ENCODE results near the gene SERPINB13.

SERPINB13 gene, protein sequence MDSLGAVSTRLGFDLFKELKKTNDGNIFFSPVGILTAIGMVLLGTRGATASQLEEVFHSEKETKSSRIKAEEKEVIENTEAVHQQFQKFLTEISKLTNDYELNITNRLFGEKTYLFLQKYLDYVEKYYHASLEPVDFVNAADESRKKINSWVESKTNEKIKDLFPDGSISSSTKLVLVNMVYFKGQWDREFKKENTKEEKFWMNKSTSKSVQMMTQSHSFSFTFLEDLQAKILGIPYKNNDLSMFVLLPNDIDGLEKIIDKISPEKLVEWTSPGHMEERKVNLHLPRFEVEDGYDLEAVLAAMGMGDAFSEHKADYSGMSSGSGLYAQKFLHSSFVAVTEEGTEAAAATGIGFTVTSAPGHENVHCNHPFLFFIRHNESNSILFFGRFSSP

GRCh38 chr18:63586966-63587365 is at the start of gene SERPINB13:
TSS of gene SERPINB13 (plus strand) at chr18:63587343. CDS start at chr18:63588668, 1,325 bp downstream.
- no peaks in the 10 kb centered on the region for H3K27me3 ChIP-seq (ENCODE audit: insufficient read depth, poor library complexity, severe bottlenecking)
- H3K27ac ChIP-seq (ENCODE audit: poor library complexity, severe bottlenecking) = peak within 1 kb of the TSS; percentile 90
- H3K4me3 ChIP-seq (ENCODE audit: severe bottlenecking) = peak within 1 kb of the TSS; percentile 11
- DNase-seq (ENCODE audit: low spot score) (peak; percentile 66), ATAC-seq (ENCODE audit: low read depth) (peak; percentile 93)
- H3K4me1 ChIP-seq (ENCODE audit: insufficient read depth, poor library complexity, severe bottlenecking) = peaks cover 46% of the 10 kb centered on the region
- H3K36me3 ChIP-seq (ENCODE audit: low read depth) = no peaks in the 10 kb centered on the region
- no peaks in the 10 kb centered on the region for H3K9me3 ChIP-seq (ENCODE audit: severe bottlenecking)
- TF ChIP-seq, protein P1, sequence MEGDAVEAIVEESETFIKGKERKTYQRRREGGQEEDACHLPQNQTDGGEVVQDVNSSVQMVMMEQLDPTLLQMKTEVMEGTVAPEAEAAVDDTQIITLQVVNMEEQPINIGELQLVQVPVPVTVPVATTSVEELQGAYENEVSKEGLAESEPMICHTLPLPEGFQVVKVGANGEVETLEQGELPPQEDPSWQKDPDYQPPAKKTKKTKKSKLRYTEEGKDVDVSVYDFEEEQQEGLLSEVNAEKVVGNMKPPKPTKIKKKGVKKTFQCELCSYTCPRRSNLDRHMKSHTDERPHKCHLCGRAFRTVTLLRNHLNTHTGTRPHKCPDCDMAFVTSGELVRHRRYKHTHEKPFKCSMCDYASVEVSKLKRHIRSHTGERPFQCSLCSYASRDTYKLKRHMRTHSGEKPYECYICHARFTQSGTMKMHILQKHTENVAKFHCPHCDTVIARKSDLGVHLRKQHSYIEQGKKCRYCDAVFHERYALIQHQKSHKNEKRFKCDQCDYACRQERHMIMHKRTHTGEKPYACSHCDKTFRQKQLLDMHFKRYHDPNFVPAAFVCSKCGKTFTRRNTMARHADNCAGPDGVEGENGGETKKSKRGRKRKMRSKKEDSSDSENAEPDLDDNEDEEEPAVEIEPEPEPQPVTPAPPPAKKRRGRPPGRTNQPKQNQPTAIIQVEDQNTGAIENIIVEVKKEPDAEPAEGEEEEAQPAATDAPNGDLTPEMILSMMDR (IDR thresholded peaks at IDR 0.05; ENCODE audit: poor library complexity, severe bottlenecking) = no peak

DNA sequence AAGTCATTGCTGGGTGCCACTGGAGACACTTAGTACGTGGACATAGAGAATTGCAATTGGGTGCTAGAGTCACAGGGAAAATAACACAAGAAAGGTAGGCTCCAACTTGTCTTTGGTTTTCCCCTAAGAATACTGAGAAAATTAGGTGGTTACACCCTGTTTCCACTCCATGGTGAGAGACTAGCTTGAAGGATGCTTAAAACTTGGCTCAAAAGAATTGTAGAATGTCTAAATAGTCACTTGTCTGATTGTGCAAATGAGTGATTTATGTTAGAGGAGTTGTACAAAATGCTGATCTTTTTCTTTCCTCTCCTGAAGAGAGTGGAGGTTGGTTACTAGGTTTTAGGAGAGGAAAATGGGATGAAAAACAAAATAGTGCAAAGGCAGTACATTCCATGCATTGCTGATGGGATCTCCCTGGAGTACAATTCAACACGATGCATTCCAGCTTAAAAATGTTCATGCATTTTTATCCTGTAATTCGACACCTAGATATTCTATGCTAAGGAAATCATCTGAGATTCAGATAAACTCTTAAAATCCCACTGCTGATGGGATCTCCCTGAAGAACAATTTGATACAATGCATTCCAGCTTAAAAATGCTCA is 47.1 kb upstream of the SERPINB13 start:
- Histone ChIP-seq H3K27ac (ENCODE audit: poor library complexity, severe bottlenecking) (no peak overlapping the region), H3K27me3 (ENCODE audit: insufficient read depth, poor library complexity, severe bottlenecking) (no peaks in the 10 kb centered on the region), H3K4me1 (ENCODE audit: insufficient read depth, poor library complexity, severe bottlenecking) (no peaks in the 10 kb centered on the region), H3K9me3 (ENCODE audit: severe bottlenecking) (no peaks in the 10 kb centered on the region), H3K36me3 (ENCODE audit: low read depth) (no peaks in the 10 kb centered on the region), H3K4me3 (ENCODE audit: severe bottlenecking) (no peak overlapping the region)
- ATAC-seq (ENCODE audit: low read depth) (peak; percentile 54; the same call in 1 of the 3 replicates), DNase-seq (ENCODE audit: low spot score) (no peak)
- TF ChIP-seq, protein P1 (IDR thresholded peaks at IDR 0.05; ENCODE audit: poor library complexity, severe bottlenecking) = no peak

DNA sequence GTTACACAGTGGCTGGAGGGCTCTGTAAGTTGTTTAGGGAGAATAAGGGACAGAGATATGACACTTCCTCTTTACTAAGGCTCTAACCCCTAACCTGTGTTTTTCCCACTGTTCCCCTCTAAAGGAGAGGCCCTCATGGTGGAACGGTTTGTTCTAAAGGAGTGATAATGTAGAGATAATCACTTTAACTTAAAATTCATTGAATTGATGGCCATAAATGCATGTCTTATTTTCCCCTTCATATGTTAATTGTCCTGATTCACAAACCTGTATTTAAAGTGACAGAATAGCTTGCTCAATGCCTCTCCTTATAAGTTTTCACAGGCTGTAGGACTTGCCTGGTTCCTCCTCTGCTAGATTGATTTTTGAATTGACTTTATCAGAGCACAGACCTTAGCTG is 45.1 kb upstream of the SERPINB13 start, which contains the start of gene SERPINB12:
SERPINB12 (plus strand) TSS at position 301 of the 400 bp plus-strand sequence. CDS start 13,791 bp downstream, outside the sequence.
- Histone ChIP-seq H3K9me3 (ENCODE audit: severe bottlenecking) (no peaks in the 10 kb centered on the region), H3K27me3 (ENCODE audit: insufficient read depth, poor library complexity, severe bottlenecking) (no peaks in the 10 kb centered on the region), H3K36me3 (ENCODE audit: low read depth) (no peaks in the 10 kb centered on the region), H3K4me1 (ENCODE audit: insufficient read depth, poor library complexity, severe bottlenecking) (no peaks in the 10 kb centered on the region), H3K27ac (ENCODE audit: poor library complexity, severe bottlenecking) (no peak within 1 kb of the TSS), H3K4me3 (ENCODE audit: severe bottlenecking) (no peak within 1 kb of the TSS)
- no peak for ATAC-seq (ENCODE audit: low read depth)
- no peak for DNase-seq (ENCODE audit: low spot score)
- TF ChIP-seq, protein P1 (IDR thresholded peaks at IDR 0.05; ENCODE audit: poor library complexity, severe bottlenecking) = no peak

DNA sequence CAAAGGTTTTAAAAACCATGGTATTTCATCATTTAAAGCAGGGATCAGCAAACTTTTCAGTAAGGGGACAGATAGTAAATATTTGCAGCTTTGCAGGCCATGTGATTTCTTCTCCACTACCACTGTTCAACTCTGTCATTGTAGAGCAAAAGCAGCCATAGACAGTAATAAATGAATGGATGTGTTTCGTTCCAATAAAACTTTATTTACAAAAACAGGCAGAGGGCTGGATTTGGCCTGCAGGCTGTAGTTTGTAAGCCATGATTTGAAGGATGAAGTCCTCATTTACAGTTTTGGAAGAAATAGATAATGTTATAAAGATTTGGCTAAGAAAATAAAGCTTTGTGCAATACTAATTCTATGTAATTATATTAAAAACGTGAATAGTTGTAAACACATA is 43.1 kb upstream of the SERPINB13 start:
- no peak for ATAC-seq (ENCODE audit: low read depth)
- TF ChIP-seq, protein P1 (IDR thresholded peaks at IDR 0.05; ENCODE audit: poor library complexity, severe bottlenecking) = no peak
- no peaks in the 10 kb centered on the region for H3K4me1 ChIP-seq (ENCODE audit: insufficient read depth, poor library complexity, severe bottlenecking)

More for the DNA sequence above, 43.1 kb upstream of the SERPINB13 start:
- H3K27ac ChIP-seq (ENCODE audit: poor library complexity, severe bottlenecking) = no peak overlapping the region
- H3K27me3 ChIP-seq (ENCODE audit: insufficient read depth, poor library complexity, severe bottlenecking) = no peaks in the 10 kb centered on the region
- no peak for DNase-seq (ENCODE audit: low spot score)
- no peak overlapping the region for H3K4me3 ChIP-seq (ENCODE audit: severe bottlenecking)
- H3K36me3 ChIP-seq (ENCODE audit: low read depth) = no peaks in the 10 kb centered on the region
- H3K9me3 ChIP-seq (ENCODE audit: severe bottlenecking) = no peaks in the 10 kb centered on the region

Data from RWPE2 (cell line).